Hippocampal formation (tissue), 2 donors: ENCODE results near the gene RARG.
A peak's percentile ranks its signal among the peaks of the same experiment; 100 is the strongest.

Experiments
- DNase-seq, 2 donors: peaks; one replicate each; lab custom pipeline; 2025; lab: John Stamatoyannopoulos, UW

Gene RARG

DNA sequence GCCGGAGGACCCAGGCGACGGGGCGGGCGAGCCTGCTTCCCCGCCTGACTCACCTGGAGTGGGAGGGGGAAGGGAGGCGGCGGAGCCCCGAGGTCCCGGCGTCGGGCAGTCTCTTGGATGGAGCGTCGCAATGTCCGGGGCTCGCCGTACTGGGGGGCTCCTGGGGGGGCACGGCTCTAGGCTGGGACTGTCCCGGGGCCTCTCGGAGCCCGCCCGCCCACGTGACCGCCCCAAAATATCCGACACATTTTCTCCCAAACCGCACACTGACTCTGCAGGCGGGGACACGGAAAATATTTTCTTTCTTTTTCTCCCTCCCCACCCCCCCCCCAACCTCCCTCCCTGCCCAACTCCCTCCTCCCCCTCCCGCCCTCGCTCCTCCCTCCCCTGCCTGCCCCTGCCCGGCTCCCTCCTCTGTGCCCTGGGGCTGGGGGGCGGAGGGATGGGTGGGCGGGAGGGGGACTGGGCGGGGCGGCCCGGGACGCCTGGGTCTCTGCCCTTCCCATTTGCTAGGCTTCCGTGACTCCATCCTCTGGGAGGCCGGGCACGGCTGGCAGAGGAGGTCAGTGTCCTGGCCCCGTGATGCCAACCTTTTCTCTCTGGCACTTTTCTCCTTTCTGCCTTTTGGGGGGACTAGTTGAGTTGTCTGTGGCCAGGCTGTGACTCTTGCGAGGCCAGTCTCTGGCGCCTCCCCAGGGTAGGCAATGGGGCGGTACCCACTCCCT, at the start of gene RARG:
TSS of gene RARG (minus strand) at position 289 of the 725 bp plus-strand sequence. CDS start 4,664 bp downstream, outside the sequence.
- peak in 1 of 2 donors; percentile 64 for DNase-seq

DNA sequence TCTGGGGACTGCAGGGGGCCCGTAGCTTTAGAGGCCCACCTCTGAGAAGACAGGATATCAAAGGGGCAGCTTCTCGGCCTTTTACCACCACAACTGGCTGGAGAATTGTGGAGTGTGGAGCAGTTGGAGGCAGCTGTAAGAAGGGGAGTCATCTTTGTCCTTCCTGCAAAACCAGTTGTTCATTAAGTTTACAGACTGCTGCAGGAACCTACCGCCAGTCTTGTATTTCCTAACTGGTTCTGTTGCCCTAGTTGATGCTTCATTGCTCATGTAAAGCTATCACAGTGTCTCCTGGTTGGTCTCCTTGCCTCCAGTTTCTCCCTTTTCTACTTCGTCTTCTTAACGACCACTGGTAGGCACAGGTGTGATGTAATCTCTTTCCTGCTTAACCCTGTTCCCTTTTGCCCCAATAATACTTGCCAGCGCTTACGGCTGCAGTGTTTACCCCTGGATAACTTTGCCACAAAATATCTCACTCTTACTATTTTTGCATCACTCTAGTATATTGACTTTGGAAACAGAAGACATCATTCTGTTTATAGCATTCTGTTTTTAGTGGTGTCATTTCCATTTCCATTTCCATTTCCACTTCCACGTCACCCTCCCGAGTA, 48.0 kb upstream of the RARG start:
- no peak for DNase-seq

DNA sequence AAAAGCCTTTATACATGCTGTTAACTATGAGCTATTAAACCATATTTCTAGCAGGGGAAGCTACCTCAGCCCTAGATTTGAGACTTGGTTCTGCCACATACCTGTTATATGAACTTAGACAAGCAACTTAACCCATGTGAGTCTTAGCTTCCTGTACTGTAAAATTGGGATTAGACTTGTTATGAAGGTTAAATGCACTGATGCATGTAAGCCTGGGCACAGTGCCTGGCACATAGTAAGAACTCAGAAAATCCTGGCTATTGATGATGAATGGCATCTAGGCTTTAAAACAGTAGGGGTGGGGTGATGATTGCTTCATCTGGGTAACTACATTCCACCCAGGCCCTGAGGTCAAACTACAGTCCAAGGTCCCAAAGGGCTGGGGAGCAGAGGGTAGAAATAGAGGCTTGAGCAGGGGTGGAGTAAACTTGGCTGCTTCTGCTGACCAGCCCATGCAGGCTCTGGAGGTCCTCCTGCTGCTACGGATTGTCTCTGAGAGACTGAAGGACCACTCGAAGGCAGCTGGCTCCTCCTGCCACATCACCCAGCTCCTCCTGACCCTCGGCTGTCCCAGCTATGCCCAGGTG, 47.4 kb upstream of the RARG start:
- DNase-seq: no peak

DNA sequence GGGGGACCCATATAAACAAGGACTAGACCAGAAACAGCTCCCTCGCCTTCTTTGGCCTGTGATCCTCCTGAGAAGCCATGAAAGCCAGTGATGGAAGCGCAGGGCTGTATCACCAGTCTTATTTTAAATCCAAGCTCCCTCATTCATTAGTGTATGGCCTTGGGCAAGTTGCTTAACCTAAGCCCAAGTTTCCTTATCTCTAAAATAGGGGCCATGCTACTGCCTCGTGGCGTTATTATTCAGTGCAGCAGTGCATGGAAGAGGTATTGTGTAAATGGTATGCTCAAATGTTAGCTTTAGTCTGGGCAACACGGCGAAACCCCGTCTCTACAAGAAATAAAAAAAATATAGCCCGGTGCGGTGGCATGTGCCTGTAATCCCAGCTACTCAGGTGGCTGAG, 46.0 kb upstream of the RARG start:
- no peak for DNase-seq

DNA sequence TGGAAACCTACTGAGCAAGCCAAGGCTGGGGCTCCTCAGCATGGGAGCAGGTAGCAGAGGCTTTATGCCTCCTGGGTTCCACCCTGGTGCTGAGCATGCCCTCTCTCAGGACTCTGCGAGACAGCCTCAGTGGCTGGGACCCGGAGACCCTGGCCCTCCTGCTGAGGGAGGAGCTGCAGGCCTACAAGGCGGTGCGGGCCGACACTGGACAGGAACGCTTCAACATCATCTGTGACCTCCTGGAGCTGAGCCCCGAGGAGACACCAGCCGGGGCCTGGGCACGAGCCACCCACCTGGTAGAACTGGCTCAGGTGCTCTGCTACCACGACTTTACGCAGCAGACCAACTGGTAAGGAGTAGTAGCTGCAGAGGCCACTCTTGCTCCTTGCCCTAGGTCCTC, 44.5 kb upstream of the RARG start:
- DNase-seq: no peak

DNA sequence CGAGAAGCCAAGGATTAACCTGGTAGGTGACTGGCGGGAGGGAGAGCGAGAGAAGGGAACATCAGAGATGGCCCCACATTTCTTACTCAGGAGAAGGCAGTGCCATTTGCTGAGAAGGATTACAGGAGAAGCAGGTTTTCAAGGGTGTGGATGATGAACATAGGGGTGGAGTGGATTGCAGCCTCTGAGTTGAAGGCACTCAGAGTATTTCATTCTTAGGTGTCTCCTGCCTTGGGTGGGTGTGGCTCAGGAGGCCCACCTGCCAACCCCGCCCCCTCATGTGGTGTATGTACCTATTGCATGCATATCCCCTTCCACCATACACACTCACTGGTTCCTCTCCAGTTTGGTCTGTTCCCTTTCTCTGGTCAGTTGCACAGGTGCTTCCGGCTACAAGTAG, 42.4 kb upstream of the RARG start:
- no peak for DNase-seq

DNA sequence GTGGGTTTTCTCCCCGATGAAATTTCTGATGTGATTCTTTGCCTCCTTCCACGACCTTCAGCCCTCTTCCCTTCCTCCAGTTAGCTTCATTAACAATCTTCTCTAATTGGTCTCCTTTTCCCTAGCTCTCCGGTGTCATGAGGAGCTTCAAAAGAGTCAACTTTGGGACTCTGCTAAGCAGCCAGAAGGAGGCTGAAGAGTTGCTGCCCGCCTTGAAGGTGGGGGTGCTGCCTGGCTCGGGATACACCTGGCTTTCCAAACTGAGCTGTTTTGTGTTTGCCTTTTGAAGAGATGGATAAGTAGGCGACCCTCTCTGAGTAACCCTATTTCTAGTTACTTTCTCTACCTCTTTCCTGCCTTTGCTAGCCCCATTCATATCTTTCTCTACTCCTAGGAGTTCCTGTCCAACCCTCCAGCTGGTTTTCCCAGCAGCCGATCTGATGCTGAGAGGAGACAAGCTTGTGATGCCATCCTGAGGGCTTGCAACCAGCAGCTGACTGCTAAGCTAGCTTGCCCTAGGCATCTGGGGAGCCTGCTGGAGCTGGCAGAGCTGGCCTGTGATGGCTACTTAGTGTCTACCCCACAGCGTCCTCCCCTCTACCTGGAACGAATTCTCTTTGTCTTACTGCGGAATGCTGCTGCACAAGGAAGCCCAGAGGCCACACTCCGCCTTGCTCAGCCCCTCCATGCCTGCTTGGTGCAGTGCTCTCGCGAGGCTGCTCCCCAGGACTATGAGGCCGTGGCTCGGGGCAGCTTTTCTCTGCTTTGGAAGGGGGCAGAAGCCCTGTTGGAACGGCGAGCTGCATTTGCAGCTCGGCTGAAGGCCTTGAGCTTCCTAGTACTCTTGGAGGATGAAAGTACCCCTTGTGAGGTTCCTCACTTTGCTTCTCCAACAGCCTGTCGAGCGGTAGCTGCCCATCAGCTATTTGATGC, 36.9 kb upstream of the RARG start:
- DNase-seq: no peak

DNA sequence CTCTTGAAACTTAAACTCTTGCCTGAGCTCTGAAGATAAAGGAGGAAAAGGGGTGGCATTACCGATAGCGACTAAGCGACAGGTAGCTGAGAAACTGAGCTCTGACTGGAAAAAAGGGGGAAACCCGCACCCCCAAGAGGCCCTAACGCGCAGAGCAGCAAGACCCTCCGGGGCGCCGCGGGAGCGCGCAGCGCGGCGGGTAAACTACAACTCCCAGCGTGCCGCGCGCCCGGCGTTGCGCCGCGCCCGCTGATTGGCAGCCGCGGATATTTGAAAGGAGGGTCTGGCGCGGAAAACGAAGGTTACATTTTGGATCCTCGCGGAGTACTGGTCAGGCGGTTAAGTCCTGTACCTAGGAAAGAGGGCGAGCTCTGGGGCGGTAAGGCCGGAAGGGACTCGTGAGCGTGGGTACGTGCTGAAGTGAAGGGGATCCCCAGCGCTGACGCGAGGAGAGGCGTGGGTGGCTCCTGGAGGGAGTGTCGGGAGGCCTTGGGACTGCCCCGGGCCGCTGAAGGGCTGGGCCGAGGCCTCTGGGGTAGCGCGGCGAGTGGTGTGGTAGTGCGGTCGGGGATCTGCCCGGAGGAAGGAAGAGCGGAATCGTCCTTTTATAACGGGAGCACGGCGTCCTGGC, 36.1 kb upstream of the RARG start, which contains the start of gene ESPL1:
TSS of gene ESPL1 (plus strand) at position 301 of the 631 bp plus-strand sequence. CDS start 468 bp downstream, outside the sequence.
- peak; percentile 18 to 44 for DNase-seq

DNA sequence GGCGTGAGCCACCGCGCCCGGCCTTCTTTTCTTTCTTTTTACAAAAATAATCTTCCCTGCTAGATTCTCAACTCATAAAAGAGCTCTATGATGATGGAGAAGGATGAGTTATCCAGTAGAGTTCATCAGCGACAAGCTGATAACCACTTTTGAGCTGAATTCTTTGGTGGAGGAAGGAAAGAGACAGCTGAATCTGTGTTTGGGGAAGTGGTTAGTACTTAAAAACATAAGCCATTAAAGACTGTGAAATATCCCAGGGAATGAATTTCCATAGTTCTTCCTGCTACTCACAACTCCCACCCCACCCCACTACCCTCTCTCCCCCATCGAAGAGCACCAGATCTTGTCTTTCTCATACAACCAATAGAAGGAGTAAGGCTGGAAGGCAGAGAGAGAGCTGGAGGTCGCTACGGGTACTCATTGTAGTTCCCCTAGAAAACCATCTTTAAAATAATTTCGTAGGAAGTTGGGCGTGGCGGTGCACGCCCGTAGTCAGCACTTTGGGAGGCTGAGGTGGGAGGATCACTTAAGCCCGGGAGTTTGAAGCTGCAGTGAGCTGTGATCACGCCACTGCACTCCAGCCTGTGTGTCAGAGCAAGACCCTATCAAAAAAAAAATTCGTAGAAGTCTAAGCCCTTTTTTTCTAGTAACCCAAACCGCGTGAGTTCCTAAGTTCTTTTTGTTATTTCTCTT, 35.4 kb upstream of the RARG start:
- DNase-seq: peak in 1 of 2 donors; percentile 0

DNA sequence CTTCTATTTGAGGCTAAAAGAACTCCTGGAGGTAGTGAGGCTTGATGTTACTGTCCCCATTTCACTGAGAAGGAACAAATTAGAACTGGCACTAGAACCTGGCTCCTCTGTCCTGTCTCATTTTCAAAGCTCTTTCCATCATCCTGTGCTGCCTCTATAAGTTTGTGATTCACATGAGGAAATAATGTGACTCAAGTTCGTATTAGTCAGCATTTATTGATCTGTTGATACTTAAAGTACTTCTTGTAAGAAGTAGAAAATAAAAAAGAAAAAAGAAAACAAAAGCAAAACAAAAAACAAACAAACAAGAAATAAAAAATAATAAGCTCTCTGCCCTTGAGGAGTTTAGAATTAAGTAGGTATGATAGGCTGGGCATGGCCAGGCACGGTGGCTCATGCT, 33.8 kb upstream of the RARG start:
- DNase-seq: no peak

DNA sequence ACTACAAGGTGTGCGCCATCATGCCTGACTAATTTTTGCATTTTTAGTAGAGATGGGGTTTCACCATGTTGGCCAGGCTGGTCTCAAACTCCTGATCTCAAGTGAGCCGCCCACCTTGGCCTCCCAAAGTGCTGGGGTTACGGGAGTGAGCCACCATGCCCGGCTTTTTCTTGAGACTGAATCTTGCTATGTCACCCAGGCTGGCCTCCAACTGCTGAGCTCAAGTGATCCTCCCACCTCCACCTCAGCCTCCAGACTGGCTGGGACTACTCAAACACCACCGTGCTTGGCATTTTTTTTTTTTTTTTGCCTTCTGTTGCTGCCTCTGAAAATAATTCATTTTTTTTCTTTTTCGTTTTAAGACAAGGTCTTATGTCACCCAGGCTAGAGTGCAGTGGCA, 27.9 kb upstream of the RARG start:
- DNase-seq: no peak

DNA sequence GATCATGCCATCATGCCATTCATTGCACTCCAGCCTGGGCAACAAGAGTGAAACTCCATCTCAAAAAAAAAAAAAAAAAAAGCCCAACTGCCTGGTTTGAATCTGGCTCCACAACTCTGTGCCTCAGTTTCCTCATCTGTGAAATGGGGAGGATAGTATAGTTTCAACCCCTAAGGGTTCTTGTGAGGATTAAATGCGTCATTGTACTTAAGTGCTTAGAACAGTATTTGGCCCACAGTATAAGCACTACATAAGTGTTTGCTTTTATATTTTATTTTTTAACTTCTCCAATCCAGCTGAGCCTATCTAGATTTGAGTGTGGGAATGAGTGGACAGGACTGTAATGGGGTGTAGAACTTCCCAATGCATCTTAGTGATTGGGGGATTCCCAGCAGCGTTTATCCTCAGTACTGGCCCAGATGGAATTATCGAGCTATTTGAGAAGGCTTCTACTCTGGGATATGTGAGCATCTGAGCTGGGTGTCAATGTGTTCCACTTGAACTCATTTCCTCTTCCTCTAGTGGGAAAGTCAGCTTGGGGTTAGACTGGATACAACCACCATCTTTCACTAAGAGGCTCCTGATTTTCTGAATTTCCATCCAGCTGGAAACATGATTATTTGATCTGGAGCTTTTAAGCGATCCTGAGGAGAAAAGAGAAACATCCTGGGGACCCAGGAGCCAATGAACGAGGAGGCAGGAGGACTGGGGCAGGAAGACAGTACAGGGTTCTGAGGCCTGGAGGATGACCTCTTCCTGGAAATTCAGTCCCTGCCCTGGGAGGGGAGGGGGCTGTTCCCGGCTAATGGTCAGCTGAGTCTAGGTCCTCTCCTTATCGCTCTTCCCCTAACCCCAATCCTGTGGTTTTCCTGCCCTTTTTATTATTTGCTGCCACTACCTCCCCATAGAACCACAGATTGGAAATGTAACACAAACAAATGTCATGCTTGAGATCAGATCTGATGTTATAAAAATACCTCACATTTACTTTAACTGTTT, 26.8 kb upstream of the RARG start:
- no peak for DNase-seq

DNA sequence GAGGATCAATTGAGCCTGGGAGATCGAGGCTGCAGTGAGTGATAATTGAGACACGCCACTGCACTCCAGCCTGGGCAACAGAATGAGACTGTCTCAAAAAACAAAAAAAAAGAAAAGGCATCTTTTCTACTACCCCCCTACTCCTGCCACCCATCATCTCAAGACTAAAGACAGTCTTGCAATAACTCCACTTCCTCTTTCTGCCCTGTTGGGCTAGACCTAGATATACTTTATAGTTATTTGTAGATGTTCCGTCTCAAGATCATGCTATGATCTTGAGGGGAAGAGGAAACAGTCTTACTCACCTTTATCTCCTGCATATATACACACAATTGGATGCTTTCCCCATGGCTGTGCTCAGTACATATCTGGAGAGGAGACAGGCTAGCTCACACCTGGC, 24.0 kb upstream of the RARG start:
- no peak for DNase-seq

DNA sequence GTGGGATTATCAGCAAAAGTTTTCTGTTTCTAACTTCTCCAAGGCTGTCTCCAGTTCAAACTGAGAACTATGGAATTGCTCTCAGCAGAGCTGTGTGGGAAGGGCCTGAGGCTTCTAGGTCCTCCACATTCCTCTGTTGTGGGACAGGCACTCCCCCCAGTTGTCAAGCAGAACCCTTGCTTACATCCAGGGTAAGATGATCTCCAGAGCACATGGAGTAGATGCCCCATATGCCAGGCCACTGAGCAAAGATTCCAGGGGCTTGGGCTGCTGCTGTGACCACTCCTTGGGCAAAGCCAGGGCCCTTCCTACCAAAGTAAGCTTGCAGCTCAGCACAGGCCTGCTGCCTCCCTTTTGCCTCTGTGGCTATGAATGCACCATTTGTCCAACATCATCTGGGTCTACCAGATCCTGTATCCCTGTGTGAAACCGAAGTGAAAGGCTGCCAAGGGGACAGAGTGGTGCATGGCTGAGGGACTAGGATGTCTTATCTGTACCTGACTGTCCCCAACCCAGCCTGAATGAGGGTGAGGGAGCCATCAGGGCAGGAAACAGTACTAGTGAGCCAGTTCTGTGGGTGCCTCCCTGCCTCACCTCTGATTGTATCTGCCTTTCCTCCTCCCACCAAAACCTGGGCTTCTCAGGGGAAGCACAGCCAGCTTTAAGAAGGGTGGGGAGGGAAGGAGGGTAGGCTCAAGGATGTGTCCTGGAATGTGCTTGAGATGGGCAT, 23.0 kb upstream of the RARG start:
- DNase-seq: no peak

DNA sequence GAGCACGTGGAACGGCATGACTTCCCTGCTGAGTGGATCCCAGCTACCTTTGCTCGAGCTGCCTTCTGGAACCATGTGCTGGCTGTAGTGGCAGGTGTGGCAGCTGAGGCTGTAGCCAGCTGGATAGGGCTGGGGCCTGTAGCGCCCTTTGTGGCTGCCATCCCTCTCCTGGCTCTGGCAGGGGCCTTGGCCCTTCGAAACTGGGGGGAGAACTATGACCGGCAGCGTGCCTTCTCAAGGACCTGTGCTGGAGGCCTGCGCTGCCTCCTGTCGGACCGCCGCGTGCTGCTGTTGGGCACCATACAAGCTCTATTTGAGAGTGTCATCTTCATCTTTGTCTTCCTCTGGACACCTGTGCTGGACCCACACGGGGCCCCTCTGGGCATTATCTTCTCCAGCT, 21.3 kb upstream of the RARG start:
- no peak for DNase-seq

DNA sequence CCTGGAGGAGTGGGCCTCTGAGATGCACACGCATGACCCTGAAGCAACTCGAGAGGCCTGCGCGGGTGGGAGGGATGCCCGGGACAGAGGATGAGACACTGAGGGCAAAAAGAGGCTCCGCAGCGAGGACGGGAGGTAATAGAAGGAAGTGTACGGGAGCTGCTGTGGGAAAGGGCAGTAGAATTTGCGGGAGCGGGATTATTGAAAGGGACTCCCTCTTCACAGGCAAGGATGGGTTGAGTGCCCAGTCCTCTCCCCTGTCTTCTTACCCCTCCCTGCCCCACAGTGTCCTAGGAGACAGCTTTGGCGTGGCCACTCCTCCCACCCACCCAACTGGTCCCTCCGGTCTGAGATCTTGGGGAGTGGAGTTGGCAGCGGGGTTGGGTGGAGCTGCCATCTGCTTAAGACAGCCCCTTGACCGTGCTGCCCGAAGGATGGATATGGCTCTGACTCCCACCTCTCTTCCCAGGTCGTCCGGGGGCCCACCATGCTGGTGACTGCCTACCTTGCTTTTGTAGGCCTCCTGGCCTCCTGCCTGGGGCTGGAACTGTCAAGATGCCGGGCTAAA, 20.4 kb upstream of the RARG start:
- DNase-seq: no peak

DNA sequence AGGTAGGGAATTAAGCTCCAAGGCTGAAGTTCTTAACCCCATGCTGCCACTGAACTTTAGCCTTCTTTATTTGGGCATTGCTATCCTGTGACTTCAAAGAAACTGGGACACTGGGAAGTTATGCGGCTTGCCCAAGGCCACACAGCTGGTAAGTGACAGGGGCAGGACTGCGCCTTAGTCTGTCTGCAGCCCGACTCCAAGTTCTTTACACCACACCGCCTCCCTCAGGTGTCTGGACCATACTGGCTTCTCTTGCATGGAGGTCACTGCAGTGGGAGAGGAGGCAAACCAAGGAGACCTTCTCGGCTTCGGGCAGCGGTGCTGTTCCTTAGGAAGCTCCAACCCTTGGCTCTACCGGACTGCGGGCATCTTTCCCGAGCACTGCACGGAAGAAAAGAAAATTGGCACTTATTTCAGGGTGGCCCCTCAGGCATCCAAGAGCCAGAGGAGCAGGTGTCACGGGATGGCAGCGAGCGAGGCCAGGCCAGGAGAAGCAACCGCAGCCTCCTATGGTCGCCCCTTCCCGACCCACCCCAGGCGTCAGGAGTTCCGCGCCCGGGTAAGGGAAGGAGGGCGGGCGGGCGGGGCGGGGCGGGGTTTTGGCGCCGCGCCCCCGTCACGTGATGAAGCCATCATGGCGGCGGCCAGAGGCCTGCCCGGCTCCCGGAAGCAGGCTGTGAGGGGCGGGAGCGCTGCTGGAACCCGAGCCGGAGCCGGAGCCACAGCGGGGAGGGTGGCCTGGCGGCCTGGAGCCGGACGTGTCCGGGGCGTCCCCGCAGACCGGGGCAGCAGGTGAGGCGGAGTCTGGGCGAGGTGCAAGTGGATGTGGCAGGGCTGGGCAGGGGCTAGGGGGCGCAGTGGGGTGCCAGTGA, 19.7 kb upstream of the RARG start:
- DNase-seq: peak; percentile 65 to 81

DNA sequence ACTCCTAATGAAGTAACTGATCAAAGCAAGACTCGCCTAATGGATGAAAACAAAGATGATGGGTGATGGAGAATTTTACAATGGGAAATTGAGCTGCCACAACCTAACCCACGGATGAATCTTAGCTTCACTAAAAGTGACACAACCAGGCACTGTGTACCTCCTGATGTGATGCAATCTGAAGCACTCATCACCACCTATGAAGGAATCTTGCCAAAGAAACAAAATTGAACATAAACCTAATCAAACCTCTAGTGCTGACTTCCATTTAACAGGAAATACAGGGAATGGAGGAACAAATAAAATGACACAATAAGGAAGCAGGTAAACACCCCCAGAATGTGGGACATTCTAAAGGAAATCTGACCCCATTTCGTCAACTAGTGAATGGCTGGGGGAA, 13.3 kb upstream of the RARG start:
- DNase-seq: no peak
